NOMO-1 treated with DMSO at 0.1 percent for 48 hours (cell line): ENCODE measurements around the gene PTCH1.

Experiments
- DNase-seq: peaks from one replicate; lab custom pipeline; 2025; ENCODE audit not compliant: unreplicated experiment; lab: John Stamatoyannopoulos, UW

Gene PTCH1

DNA sequence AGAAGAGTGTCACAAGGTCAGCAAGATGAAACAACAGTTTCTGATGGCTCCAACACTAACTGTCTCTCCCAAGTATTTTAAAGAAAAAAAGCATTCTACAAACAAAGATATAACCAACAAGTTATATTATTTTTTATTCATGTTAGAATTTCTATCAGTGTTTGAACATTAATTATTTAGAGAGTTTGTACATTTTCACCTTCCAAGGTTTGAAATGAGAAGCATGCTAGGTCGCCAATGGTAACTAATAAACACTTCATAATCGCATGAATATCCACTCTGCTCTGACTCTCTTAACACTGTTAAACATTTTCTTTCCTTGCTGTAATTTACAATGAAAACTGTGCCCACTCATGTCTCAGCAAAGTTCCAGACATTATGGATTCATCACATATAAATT, 73.5 kb downstream of the PTCH1 start:
- DNase-seq = no peak

DNA sequence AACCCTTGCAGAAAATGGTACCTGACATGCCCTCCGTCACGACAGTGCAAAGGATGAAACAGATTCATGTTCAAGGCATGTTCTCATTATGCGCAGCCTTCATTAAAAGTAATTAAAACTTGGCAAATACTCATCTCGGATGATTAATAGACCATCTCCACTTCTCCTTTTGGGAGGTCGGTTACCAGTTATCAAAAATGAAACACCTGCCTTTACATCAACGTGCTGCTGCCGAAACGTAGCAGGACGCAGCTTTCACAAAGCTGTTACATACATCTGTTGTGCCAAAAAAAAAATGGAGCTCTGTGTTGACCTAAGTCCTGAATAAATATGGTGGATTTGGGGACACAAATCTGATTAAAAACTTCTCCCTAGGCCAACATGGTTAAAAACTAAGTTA, 75.7 kb downstream of the PTCH1 start:
- no peak for DNase-seq

DNA sequence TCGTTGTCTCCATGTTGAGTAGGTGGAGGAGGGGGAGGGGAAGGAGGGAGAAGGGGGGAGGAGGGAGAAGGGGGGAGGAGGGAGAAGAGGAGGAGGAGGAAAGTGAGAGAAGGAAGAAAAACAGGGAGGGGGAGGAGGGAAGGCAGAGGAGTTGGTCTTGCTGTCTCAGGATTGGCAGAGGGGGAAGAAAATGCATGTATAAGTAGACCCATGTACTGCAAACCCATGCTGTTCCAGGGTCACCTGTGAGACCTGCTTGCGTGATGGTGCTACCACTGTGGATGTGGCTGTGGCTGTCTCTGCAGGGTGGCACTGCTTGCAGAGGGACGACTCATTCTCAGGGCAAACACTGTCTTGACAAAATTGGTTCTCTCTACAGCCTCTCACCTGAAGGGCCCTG, 76.3 kb downstream of the PTCH1 start:
- DNase-seq = no peak

DNA sequence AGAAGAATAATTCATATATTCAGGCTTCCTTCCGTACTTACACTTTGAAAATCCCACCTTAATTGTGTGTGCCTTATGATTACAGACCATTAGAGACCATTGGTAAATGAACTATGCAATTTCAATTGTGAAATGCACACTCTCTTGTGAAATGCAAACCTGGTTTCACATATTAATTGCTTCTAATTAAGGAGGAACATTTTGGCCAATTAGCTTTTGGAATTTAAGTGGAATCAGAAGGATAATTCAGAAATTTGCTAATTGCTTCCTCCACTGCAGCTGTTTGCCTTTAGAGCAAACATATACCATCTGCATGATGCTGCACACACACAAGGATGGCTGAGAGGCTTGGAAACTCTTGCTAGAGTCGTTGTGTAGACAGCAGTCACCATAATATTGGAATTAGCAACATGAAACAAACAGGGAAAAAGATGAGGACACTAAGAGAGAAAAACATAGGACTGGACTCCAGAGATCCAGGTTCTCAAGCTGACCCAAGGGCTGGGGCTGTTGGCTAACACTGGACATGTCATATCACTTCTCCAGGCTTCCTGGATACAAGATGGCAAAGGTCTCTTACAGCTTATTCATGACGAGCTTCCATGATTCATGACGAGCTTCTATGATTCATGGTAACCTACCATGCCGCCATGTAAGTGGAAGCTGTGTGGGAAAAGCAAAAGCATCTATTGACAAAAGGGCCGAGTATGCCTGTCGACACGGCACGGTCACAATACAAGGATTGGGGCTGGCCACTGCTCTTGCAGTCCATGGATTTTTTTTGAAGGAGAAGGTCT, 78.0 kb downstream of the PTCH1 start:
- DNase-seq = no peak

DNA sequence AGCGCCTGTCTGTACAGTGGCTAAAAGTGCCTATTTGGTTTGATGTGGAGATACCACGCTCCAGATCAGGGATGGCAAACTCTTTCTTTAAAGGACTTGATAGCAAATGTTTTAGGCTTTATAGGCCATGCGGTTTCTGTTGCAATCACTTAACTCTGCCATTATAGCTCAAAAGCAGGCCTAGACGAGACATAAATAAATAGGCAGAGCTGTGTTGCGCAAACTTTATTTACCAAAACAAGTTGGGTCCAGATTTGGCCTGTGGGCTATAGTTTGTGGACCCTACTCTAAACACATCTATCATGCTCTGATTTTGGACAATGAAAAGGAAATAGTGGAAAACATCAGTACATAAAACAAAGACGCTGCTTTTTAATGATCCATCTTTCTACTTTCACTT, 79.2 kb downstream of the PTCH1 start:
- DNase-seq = no peak

DNA sequence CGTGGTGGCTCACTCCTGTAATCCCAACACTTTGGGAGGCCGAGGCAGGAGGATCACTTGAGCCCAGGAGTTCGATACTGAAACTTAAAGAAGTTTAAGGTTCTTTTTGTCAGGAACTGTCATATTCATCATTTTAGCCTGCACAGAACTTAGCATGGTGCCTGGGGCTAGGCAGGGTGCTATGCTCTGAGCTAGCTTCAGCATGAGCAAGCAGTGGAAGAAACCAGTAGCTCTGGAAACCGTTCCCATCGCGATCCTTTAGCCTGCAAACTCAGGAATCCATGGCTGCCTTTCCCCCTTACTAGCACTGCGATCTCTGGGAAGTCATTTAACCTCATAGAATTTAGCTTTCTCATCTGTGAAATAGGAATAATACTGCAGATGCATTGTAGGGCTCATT, 80.4 kb downstream of the PTCH1 start:
- DNase-seq = no peak

DNA sequence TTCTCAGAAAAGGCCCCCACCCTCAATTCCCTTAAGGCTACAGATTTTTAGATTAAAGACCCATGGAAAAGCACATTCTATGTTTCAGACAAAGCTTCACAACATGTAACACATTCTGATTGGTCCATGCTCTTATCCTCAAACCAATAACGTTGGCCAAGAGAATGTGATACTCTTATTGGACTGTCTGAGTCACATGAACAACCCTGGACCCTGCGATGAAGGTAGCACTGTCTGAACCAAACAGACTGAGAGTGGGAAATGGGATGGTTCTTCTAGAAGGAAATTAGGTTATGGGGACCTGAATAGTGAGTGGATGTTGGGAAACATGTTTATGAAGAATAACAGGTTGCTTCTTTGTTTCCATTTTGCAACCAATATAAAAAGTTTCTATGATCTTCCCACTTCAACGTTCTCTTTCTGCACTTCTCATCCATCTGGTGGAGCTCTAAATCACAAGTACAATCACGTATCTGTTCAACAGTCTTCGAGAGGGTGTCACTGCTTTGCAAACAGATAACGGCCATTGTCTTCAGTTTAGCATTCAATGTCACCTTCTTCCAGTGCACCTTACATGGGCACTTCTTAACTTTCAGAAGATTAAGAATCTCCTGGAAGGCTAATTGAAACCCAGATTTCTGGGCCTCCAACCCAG, 81.6 kb downstream of the PTCH1 start:
- DNase-seq = no peak

DNA sequence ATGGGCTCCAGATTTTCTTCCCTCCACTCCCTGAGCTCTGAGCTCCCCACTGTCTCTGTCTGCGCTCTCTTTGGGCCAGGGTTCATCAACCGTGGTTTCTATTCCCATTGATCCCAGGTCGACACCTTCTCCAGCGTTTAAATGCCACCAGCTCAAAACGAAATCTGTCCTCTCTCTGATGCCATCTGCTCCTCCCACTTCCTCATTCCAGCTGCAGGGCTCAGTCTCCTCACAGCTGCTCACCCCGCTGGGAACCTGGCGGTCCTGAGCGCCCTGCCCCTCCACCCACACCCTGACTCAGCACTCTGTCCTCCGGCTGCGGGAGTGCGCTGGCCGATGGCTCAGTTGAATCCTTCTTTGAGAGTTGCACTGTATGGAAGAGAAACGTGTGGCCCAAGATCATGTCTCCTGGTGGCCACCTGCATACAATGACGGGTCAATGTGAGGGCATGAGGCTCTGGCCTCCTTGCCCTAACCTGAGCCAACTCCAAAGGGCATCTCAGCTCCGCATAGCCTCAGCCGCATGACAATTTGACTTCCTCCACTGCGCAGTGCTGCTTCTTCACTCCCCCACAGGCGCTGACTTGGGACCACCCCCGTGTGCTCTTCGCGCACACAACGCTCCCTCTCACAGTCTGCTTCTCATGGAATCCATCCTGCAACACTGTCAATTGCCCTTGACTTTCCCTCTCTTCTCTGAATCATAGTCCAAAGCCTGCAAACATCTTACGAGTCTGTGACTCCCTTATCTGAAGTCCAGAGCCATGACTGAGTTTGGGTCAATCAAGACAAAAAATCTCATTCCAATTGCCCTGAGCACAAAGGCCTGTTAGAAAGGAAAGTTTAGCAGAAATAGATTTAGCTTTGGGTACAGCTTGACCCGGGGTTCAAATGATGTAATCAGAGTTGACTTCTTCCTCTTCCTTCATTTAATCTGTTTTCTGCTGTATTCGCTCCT, 82.4 kb downstream of the PTCH1 start:
- DNase-seq = peak; percentile 51

DNA sequence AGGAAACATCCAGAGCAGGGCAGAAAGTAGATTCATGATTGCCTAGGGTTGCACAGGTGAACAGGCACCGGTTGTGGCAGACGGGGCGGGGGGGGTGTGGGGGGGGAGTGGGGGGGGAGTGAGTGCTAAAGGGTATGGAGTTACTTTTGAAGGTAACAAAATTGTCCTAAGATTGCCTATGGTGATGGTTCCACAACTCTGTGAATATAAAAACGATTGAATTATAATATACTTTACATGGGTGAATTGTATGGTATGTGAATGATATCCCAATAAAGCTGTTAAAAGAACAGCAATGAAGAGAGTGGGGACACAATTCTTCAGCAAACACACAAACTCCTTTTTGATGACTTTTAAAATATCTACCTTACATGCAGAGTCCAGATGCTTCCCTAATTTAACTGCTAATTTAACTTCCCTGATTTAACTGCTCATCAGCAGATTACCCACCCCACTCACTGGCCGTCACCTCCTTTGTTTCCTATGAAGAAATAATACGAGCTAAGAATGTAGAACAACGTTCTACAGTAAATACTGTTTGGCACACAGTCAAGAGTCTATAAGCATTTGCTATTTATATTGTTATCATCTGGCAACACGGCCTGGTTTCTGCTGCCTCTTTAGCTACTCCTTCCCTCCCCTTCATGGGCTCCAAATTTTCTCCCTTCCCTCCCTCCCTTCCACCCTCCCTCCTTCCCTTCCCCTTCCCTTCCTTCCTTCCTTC, 83.5 kb downstream of the PTCH1 start:
- peak; percentile 67 for DNase-seq

DNA sequence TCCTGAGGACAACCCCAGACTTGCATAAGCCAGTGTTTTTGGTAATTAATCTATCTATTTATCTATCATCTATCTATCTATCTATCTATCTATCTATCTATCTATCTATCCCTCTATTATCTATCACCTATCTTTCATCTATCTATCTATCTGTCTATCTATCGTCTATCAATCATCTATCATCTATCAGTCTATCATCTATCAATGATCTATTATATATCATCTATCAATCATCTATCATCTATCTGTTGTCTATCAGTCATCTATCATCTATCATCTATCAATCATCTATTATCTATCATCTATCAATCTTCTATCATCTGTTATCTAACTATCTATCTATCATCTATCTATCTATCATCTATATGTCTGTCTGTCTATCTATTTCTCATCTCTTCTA, 85.5 kb downstream of the PTCH1 start:
- no peak for DNase-seq

DNA sequence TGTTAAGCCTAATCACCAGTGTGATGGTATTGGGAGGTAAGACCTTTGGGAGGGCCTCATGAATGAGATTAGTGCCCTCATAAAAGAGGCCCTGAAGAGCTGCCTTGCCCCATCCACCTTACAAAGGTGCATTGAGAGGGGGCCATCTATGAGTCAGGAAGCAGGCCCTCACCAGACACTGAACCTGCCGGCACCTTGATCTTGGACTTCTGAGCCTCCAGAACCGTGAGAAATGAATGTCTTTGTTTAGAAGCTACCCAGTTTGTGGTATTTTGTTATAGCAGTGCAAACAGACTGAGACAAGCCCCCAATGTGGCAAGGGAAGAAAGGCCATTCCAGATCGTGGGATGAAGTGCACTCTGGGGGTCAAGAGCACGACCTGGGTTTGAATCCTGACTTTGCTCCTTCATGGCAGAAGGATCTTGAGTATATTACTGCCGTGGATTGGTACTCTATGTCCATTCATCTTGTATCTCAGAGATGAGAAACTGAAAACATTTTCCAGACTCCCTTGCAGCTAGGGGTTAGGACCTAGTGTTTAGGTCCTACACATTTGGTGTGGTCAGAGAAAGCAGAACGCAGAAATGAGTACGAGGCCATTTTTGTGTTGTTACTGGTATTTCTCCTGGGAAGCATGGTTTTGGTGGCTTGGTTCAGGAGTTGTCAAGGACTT, 86.7 kb downstream of the PTCH1 start:
- no peak for DNase-seq

DNA sequence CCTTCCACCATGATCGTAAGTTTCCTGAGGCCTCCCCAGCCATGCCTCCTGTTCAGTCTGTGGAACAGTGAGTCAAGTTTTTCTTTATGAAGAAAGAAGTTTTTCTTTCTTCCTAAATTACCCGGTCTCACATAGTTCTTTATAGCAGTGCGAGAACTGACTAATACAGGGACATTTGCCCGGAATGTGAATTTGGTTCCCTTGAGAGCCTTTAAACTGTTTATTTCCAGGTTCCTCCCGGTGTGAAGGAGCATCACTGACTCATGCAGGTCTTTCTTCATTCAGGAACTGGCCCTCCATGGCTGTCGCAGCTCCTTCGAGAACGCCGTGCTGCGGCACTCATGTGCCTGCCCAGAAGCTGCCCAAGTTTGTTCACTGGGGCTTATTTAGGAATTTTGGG, 87.7 kb downstream of the PTCH1 start:
- DNase-seq = no peak

DNA sequence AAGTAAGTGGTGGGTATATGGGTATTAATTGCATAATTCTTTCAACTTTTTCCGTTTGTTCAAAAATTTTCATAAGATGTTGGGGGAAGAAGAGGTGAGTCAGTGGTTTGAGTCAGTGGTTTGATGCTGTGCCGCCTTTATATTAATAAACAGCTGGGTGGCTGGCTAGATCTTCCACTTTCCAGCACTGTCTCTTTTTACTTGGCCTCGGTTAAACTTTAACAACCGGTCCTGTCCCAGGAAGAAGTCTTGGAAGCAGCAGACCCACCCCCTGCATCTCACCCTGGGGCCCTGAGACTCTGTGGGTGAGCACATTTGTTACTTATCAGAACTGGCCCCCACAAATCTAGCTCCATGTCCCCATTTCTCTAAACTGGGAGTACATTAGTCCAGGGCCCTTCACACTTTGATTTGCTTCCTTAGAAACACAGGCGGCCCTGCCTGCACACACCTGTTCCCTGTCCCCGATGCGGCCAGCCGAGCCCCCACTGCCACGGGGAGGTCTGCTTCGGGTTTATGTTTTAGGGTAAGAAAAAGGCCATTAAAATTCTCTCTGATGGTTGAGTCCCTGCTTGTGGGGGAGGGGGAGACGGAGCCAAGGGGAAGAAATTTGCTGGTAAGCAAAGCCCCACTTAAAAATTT, 90.7 kb downstream of the PTCH1 start:
- DNase-seq = no peak

DNA sequence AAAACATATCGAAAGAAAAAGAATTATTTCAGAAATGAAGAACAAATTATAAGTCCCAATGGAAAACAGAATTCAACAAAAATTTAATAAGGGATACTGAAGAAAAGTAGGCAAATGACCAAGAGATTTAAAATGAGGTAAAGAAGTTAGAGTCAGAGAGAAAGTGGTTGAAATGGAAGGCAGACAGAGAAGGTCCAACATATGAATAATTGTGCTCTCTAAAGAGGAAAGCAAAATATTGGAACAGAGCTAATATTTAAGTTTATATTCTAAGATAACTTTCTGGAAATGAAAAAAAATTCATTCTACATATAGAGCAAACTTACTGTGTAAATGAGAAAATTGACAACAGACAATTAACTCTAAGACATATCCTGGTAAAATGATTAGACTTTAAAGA, 94.1 kb downstream of the PTCH1 start:
- DNase-seq = no peak

DNA sequence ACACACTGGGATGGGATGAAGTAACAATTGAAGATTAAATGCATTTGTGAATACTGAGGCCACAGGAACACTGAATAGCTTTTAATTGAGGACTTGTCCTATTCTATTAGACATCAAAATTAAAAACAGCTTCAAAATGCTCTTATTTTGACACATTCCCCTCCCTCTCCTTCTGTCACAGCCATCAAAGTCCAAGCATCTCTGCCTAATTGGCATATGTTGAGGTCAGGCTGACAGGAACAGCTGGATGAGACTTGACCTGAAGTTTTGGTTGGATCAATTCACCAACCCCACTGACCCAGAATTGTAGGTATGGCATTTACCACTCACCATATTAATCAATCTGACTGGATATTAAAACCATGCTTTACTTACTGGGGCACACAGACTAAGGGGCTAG, 96.3 kb downstream of the PTCH1 start:
- DNase-seq = no peak

DNA sequence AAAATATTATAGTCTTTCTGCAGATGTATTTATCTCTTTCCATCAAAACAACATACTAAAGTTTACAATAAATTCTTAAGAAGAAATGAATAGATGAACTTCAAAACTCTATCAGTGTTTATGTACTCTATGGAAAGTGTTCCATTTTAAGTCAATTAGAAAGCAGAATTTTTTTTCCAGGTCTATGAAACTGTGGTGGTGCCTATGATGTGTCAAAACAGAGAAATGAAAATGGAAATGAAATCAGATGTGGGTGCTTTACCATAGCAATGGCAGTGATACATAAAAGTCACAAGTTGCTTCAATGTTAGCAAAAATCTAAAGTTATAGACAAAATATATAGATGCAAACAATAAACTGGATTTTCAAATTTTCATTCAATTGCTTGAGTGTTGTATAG, 97.3 kb downstream of the PTCH1 start:
- no peak for DNase-seq

DNA sequence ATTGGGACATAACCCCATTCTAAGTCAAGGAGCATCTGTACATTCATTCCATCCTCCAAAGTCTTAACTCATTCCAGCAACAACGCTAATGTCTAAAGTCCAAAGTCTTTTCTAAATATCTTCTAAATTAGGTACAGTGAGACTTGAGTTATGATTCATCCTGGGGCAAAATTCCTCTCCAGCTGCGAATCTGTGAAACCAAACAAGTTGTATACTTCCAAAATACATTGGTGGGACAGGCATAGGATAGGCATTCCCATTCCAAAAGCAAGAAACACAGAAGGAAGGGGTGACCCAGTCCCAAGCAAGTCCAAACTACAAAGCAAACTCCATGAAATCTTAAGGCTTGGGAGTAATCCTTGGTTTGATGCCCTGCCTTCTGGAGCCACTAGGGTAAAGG, 101.6 kb downstream of the PTCH1 start:
- DNase-seq = no peak

DNA sequence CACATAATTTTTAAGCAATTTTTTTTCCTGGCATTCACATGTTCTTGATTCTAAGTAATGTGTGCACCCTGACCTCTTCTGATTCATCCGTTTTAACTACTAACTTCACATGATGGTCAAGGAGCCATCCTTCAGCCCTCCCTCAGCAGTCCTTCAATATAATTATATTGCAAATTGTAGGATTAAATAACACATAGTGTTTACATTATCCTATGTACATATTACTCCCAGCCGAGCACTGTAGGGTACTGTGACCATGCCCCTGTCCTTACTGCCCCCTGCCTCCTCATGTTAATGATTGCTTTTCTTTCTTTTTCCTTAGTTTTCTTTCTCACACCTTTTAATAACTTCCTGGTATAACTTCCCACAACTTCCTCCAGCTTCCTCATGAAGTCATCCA, 103.0 kb downstream of the PTCH1 start:
- DNase-seq = no peak

DNA sequence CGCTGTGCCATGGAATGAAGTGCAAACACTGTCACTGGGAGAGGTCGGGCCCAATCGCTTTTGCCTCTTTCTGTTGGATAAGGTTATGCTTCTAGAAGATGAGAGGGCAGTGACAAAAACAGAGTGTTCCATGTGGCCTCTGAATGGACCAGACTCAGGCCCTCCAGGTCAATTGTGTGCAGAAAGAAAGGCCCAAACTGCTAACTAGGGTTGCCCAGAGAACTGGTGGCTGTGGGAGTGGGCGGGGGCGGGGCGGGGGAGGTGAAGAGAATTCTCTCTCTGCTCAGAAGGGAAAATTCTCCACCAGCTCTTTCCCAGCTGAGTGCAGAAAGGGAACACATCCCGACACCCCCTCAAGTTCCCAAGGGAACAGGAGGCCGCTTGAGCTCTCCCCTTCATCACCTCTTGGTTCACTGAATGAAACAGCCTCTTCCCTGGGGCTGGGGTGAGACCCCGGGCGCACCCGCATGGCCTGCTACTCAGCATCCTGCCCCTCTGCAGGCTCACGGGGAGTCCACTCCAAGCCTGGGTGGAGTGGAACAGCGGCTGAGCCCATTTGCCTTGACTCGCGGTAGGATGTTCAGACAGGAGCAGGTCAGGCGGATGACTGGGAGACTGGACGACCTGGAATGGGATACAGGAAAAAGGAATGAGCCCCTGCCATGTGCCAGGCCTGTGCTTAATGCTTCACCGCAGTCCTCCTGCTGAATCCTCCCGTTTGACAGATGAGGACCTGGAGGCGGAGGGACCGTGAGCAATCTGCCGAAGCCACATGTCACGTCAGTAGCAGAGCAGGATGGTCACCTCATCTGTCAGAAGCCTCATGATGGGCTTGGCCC, 105.5 kb downstream of the PTCH1 start:
- no peak for DNase-seq
